SKM-1 treated with dmso at 0.1 percent for 144 hours (cell line): ENCODE measurements around the gene PDE10A.

Experiments
- DNase-seq: peaks from one replicate; lab custom pipeline; 2025; ENCODE audit not compliant: unreplicated experiment; lab: John Stamatoyannopoulos, UW

Gene PDE10A

DNA sequence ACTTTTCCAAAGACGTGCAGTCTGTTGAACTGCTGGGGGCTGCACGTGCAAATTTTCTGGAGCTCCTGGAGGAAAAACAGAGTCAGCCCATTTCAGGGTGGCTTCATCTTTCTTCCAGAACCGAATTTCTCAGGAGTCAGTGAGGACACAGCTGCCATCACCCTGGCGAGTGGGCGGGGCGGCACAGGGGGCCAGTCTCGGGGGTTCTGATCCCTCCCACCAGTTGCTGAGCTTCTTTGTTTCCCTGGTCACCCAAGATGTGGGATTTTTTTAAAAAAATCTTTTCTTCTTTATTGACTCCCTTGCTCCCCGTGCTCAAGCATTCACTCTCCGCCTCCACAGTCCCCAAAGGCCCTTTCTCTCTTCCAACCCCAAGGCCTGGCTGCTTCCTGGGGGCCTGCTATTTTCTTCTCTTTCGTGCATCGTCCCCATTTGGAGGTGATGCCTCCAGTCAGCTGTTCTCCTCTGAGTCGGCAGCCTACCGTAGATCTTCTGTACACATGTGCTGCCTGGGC is 362.6 kb downstream of the PDE10A start:
- DNase-seq = no peak

DNA sequence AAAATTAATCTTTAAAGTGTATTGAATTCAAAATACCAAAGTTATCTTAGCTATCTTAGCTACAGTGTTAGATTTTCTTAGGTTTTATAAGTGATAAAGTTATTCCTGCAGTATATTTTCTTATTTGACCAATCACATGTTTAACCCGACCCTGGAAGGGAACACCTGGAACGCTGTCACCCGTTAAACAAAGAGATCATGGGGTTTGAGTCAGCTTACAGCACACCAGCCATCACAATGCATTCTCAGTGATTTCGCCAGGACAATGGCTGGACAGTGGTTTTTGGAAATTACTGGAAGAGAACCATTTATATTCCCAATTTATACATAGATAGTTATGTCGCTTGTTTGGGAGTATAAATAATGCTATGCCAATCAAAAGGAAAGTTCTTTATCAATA is 364.2 kb downstream of the PDE10A start:
- DNase-seq = no peak

DNA sequence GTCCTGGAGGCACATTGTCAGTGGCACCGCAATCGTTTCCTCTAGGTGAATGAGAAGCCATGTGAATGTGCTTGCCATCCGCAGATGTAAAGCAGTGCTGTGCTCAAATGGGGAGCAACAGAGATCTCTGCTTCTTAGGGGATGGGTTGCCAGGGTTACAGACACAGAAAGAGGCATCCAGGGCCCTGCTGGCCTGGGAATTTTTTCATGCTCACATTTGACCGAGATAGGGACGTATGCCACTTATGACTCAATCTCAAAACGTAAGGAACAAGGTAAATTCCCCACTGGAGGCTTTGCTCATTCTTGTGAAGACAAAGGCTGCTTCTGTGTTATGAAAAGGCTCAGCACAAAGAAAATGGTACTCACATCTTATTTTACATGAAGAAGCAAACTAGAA is 364.6 kb downstream of the PDE10A start:
- DNase-seq = no peak

DNA sequence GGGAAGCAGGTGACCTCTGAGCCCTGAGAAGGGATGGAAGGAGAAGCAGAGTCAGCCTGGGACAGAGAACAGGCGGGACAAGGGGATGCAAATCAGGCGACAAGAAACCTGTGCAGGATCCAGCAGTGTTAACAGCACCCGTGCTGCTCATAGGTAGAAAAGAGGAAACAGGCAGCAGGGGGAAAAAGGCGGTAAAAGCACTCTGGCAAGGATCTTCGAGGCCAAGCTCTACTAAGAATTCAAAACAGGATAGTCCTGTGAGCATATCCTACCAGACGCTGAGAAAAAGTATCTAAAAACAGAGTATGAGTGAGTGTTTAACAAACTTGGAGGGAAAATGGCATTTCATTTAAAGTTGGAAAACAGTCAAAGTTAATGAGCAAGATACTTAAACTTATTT is 370.4 kb downstream of the PDE10A start:
- no peak for DNase-seq
